ENCODE measurements around the gene RBSN.
"Not testable (repeated sequence)": the region's sequence is repeated elsewhere in the genome, so short reads cannot be mapped to it uniquely, and the experiment has no call there.

Gene RBSN

GRCh38 chr3:15098503-15099363 is at the start of gene RBSN:
Gene RBSN, minus strand, starts transcription at chr3:15099148. Its CDS starts 3,028 bp downstream, at chr3:15096120.
- DNase-seq (ENCODE audit: low spot score): peak; percentile 95

- DNase-seq (ENCODE audit: low spot score): no peak
These were observed 49.7 kb upstream of the RBSN start for GRCh38 chr3:15148614-15149013.

- not testable (repeated sequence) for DNase-seq (ENCODE audit: low spot score)
These were observed 37.9 kb upstream of the RBSN start for GRCh38 chr3:15136885-15137284.

- DNase-seq (ENCODE audit: low spot score): not testable (repeated sequence)
These were observed 36.0 kb upstream of the RBSN start for GRCh38 chr3:15134968-15135367.

GRCh38 chr3:15128403-15128802 is 29.5 kb upstream of the RBSN start:
- DNase-seq (ENCODE audit: low spot score): not testable (repeated sequence)

- DNase-seq (ENCODE audit: low spot score): not testable (repeated sequence)
These were observed 28.0 kb upstream of the RBSN start for GRCh38 chr3:15126975-15127374.

- DNase-seq (ENCODE audit: low spot score): no peak
These were observed 23.4 kb upstream of the RBSN start for GRCh38 chr3:15122398-15122797.

GRCh38 chr3:15121936-15122335 is 23.0 kb upstream of the RBSN start:
- no peak for DNase-seq (ENCODE audit: low spot score)

GRCh38 chr3:15120986-15121385 is 22.0 kb upstream of the RBSN start:
- no peak for DNase-seq (ENCODE audit: low spot score)

- DNase-seq (ENCODE audit: low spot score): no peak
These were observed 18.1 kb upstream of the RBSN start for GRCh38 chr3:15117011-15117410.

GRCh38 chr3:15116032-15116669 is 17.2 kb upstream of the RBSN start:
- no peak for DNase-seq (ENCODE audit: low spot score)

GRCh38 chr3:15114466-15115358 is 15.8 kb upstream of the RBSN start:
- DNase-seq (ENCODE audit: low spot score): no peak

GRCh38 chr3:15113884-15114283 is 14.9 kb upstream of the RBSN start:
- DNase-seq (ENCODE audit: low spot score): no peak

- no peak for DNase-seq (ENCODE audit: low spot score)
These were observed 14.5 kb upstream of the RBSN start for GRCh38 chr3:15113471-15113870.

GRCh38 chr3:15112011-15112410 is 13.1 kb upstream of the RBSN start:
- no peak for DNase-seq (ENCODE audit: low spot score)

GRCh38 chr3:15110206-15110605 is 11.3 kb upstream of the RBSN start:
- no peak for DNase-seq (ENCODE audit: low spot score)

- no peak for DNase-seq (ENCODE audit: low spot score)
These were observed 9.9 kb upstream of the RBSN start for GRCh38 chr3:15108869-15109268.

- DNase-seq (ENCODE audit: low spot score): peak; percentile 80
These were observed 9.2 kb upstream of the RBSN start for GRCh38 chr3:15108082-15108545.

- DNase-seq (ENCODE audit: low spot score): no peak
These were observed 8.4 kb upstream of the RBSN start for GRCh38 chr3:15107075-15107947.

GRCh38 chr3:15102836-15103235 is 3.9 kb upstream of the RBSN start:
- DNase-seq (ENCODE audit: low spot score): peak; percentile 32

GRCh38 chr3:15102256-15102655 is 3.3 kb upstream of the RBSN start:
- DNase-seq (ENCODE audit: low spot score): peak; percentile 88

Measured in pons (tissue), 1 donor.